Neural crest cell (in vitro differentiated cells): ENCODE data around the gene NAE1. TPM values are rescaled to one million over a fixed set of nuclear protein-coding genes. Genes with fewer than 3 reads are reported as not detected.

Source experiments
- DNase-seq: peaks from one replicate; pipeline ENCODE4 v3.0.0; 2021; ENCODE audit warnings: low read depth, mixed read lengths, low spot score
- H3K27ac Mint-ChIP-seq: one replicate; pipeline ENCODE4 v1.8.0; 2021; ENCODE audit warnings: mild to moderate bottlenecking, mixed read lengths; ENCODE audit not compliant: unreplicated experiment
- H3K27me3 Mint-ChIP-seq: 2 replicates; pipeline ENCODE4 v1.8.0; 2021; ENCODE audit warnings: low read depth, mild to moderate bottlenecking, mixed read lengths
- H3K36me3 Mint-ChIP-seq: 2 replicates; pipeline ENCODE4 v1.8.0; 2021; ENCODE audit warnings: low read depth, mild to moderate bottlenecking, mixed read lengths
- H3K4me1 Mint-ChIP-seq: 2 replicates; pipeline ENCODE4 v1.8.0; 2021; ENCODE audit warnings: mixed read lengths
- H3K4me3 Mint-ChIP-seq: one replicate; pipeline ENCODE4 v1.8.0; 2021; ENCODE audit warnings: mild to moderate bottlenecking, mixed read lengths
- H3K9me3 Mint-ChIP-seq: 2 replicates; pipeline ENCODE4 v1.8.0; 2021; ENCODE audit warnings: mixed read lengths
- long read RNA-seq: library from polyadenylated mRNA; unstranded; transcript quantifications from one replicate; pipeline ENCODE4 v2.0.0, GENCODE V29; 2020
- total RNA-seq: library from RNA; stranded (reverse); gene quantifications from 2 replicates; pipeline ENCODE4 v1.2.1, GENCODE V29; 2021
- TF ChIP-seq, protein P1 (sequence below): fragments of 200-600 bp; sonication (generic); conservative IDR thresholded peaks from 2 replicates; pipeline ENCODE4 v1.5.0; 2021; ENCODE audit warnings: antibody characterized with exemption, mild to moderate bottlenecking

Gene NAE1
- 156 TPM in 2 replicates for total RNA-seq
- long read RNA-seq, transcript NAE1-204 (19 exons, 1,654 nt) = minor isoform, 12 of 434 reads
- long read RNA-seq, transcript NAE1-201 (20 exons, 1,837 nt) = major isoform, 331 of 434 reads
- long read RNA-seq, transcript NAE1-203 (21 exons, 1,909 nt) = minor isoform, 17 of 434 reads
- long read RNA-seq, partial matches to known transcripts = 25 of 434 reads
- long read RNA-seq, other reads (novel, unspliced or antisense) = 49 of 434 reads

DNA sequence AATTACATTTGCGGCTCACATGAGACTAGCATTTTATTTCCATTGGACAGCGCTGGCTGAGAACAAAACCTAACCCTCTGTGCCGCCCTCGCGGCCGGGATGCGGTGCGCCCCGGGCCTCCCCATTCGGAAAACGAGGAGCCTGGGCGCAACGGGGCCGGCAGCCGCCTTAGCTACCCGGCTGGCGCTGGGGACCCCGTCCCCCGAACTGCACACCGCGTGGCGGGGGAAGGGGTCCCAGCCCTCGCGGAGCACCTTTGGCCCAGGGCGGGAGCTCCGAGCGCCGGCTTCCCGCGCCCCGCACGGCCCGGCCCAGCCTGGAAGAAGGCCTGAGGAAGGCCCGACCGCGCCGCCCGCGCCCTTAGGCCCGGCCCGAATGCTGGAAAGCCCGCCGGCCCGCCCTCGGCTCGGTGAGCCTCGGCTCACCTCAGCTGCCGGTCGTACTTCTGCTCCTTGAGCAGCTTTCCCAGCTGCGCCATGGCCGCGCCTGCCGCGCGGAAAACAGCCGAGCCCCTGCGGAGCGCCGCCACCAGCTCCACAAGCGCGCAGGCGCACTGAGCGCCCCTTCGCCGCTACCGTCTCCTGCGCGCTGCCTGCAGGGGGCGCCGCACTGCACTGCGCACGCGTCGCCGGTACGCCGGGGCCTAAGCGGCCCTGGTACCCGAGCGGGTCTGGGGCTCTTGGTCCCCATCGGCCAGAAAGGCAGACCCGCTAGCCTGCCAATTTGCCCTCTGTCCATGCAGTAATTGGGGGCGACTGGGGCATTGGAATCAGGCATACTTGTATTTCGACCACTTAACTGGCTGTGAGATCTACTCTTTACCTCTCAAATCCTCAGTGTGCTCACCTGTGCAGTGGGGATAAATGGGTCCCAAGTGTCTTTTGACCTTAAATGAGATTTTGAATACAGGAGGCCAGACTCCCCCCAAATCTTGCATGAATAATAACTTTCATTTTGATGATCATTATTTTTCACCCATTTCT, at the start of gene NAE1:
TSS of gene NAE1 (minus strand) at position 555 of the 983 bp plus-strand sequence. CDS start at position 478, 77 bp downstream.
- H3K27me3 Mint-ChIP-seq = peaks cover 23% of the 10 kb centered on the region
- peaks cover 24% of the 10 kb centered on the region for H3K4me1 Mint-ChIP-seq
- peaks cover 8% of the 10 kb centered on the region for H3K36me3 Mint-ChIP-seq

DNA sequence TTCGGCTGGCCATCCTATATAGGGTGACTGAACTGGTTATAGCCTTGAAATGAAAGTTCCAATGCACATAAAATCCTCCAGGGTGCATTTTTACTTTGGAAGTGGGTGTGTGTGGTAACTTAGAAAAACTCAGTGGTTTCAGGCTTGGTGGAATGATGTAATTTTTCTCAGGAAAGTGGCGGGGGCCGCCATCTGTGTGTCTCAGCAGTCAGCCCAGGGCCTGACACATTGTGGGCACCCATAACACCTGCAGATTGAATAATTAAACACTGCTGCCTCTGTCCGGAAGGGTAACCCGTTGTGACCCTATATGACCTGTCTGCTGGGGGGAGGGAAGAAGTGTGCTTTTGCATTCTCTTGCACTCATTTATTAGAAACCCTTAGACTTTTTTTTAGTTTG, 47.3 kb upstream of the NAE1 start:
- TF ChIP-seq, protein P1, sequence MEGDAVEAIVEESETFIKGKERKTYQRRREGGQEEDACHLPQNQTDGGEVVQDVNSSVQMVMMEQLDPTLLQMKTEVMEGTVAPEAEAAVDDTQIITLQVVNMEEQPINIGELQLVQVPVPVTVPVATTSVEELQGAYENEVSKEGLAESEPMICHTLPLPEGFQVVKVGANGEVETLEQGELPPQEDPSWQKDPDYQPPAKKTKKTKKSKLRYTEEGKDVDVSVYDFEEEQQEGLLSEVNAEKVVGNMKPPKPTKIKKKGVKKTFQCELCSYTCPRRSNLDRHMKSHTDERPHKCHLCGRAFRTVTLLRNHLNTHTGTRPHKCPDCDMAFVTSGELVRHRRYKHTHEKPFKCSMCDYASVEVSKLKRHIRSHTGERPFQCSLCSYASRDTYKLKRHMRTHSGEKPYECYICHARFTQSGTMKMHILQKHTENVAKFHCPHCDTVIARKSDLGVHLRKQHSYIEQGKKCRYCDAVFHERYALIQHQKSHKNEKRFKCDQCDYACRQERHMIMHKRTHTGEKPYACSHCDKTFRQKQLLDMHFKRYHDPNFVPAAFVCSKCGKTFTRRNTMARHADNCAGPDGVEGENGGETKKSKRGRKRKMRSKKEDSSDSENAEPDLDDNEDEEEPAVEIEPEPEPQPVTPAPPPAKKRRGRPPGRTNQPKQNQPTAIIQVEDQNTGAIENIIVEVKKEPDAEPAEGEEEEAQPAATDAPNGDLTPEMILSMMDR = no peak
- Mint-ChIP-seq H3K36me3 (no peaks in the 10 kb centered on the region), H3K27ac (no peak overlapping the region), H3K9me3 (no peaks in the 10 kb centered on the region), H3K4me1 (peaks cover 43% of the 10 kb centered on the region), H3K4me3 (peak overlapping the region; percentile 56), H3K27me3 (no peaks in the 10 kb centered on the region)
- DNase-seq = no peak

More for the DNA sequence above, at the start of gene NAE1:
- no peaks in the 10 kb centered on the region for H3K9me3 Mint-ChIP-seq
- TF ChIP-seq, protein P1 = peak; percentile 98
- peak within 1 kb of the TSS; percentile 29 for H3K27ac Mint-ChIP-seq
- H3K4me3 Mint-ChIP-seq = peak within 1 kb of the TSS; percentile 91
- peak; percentile 94 for DNase-seq

- Mint-ChIP-seq H3K4me1 (peaks cover 30% of the 10 kb centered on the region), H3K36me3 (no peaks in the 10 kb centered on the region), H3K27me3 (peaks cover 3% of the 10 kb centered on the region), H3K27ac (no peak overlapping the region), H3K4me3 (peak overlapping the region; percentile 22), H3K9me3 (no peaks in the 10 kb centered on the region)
- TF ChIP-seq, protein P1 = no peak
- DNase-seq = no peak
These were observed 43.5 kb upstream of the NAE1 start for GRCh38 chr16:66874079-66874775.

DNA sequence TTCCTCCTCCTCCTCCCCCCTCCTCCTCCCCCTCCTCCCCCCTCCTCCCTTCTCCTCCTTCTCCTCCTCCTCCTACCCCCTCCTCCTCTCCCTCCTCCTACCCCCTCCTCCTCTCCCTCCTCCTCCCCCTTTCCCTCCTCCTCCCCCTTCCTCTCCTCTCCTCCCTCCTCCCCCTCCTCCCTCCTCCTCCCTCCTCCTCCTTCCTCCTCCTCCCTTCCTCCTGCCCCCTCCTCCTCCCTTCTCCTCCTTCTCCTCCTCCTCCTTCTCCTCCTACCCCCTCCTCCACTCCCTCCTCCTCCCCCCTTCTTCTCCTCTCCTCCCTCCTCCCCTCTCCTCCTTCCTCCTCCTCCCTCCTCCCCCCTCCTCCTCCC, 42.9 kb upstream of the NAE1 start:
- peaks cover 3% of the 10 kb centered on the region for H3K27me3 Mint-ChIP-seq
- H3K36me3 Mint-ChIP-seq = no peaks in the 10 kb centered on the region
- TF ChIP-seq, protein P1 = no peak
- no peak overlapping the region for H3K4me3 Mint-ChIP-seq
- DNase-seq = no peak
- peaks cover 29% of the 10 kb centered on the region for H3K4me1 Mint-ChIP-seq
- no peak overlapping the region for H3K27ac Mint-ChIP-seq
- H3K9me3 Mint-ChIP-seq = no peaks in the 10 kb centered on the region

- Mint-ChIP-seq H3K9me3 (no peaks in the 10 kb centered on the region), H3K27me3 (peaks cover 3% of the 10 kb centered on the region), H3K27ac (no peak overlapping the region), H3K36me3 (no peaks in the 10 kb centered on the region), H3K4me3 (peak overlapping the region; percentile 44), H3K4me1 (peaks cover 24% of the 10 kb centered on the region)
- TF ChIP-seq, protein P1 = peak; percentile 97
- DNase-seq = peak; percentile 90
These were observed 42.3 kb upstream of the NAE1 start for GRCh38 chr16:66872943-66873684.
